Tibial nerve (tissue), 4 donors: ENCODE data around the gene DOCK2.

Experiments used
- CTCF ChIP-seq, 5 experiments: fragments of 200-600 bp in 3 of 5; fragments of 450-650 bp in 2 of 5; sonication (generic) in 3 of 5; IDR thresholded peaks; one replicate each; pipeline ENCODE4 v1.5.1; 2016 to 2019; ENCODE audit warnings: antibody characterized with exemption in 5 of 5, mild to moderate bottlenecking in 3 of 5, moderate library complexity in 2 of 5
- EP300 ChIP-seq, 2 donors: sonication (generic); formaldehyde crosslinking; IDR thresholded peaks; one replicate each; pipeline ENCODE4 v1.6.1; 2017; ENCODE audit warnings: antibody characterized with exemption in 2 of 2, mild to moderate bottlenecking in 1 of 2
- POLR2A ChIP-seq, 2 donors: fragments of 450-650 bp; IDR thresholded peaks; one replicate each; pipeline ENCODE4 v1.6.1; 2017; ENCODE audit warnings: antibody characterized with exemption in 2 of 2, mild to moderate bottlenecking in 2 of 2, moderate library complexity in 2 of 2

GRCh38 chr5:169772688-169773087, 135.6 kb downstream of the DOCK2 start:
- TF ChIP-seq CTCF (IDR thresholded peaks at IDR 0.05) (no peak), POLR2A (IDR thresholded peaks at IDR 0.05) (no peak), EP300 (IDR thresholded peaks at IDR 0.05) (no peak)
